Naive thymus-derived CD8-positive, alpha-beta T cell (primary cell): ENCODE data around the gene FLNB. TPM values are rescaled to one million over a fixed set of nuclear protein-coding genes. Genes with fewer than 3 reads are reported as not detected.

Source experiments
- ATAC-seq, 2 donors: fragments of 150-1000 bp; cut with Tn5 transposase in 1 of 2; sonication (Bioruptor Pico), chemical (Tn5 transposase) in 1 of 2; 1 replicate in 1 of 2; 2 replicates in 1 of 2; pipeline ENCODE4 v1.10.0; 2021; ENCODE audit warnings: mild to moderate bottlenecking in 2 of 2, moderate library complexity in 2 of 2
- POLR2A ChIA-PET: fragments of 350-600 bp; sonication (Branson Sonifier 250); formaldehyde crosslinking; loops from one replicate; lab custom pipeline; 2021; ENCODE audit warnings: antibody characterized with exemption; lab: Charles Lee
- DNase-seq, 10 donors: peaks; one replicate each; pipeline versions ENCODE4 v3.0.0 to v3.0.0-alpha.2; 2020 to 2022
- H3K27ac Mint-ChIP-seq, 10 donors: one replicate each; pipeline ENCODE4 v1.8.0; 2020 to 2022; ENCODE audit warnings: mild to moderate bottlenecking in 10 of 10, mixed read lengths in 10 of 10, moderate library complexity in 4 of 10, inconsistent platforms in 1 of 10
- H3K27me3 Mint-ChIP-seq, 5 donors: one replicate each; pipeline ENCODE4 v1.8.0; 2021 to 2022; ENCODE audit warnings: mixed read lengths in 5 of 5
- H3K36me3 Mint-ChIP-seq, 3 donors: one replicate each; pipeline ENCODE4 v1.8.0; 2020 to 2022; ENCODE audit warnings: mixed read lengths in 3 of 3, mild to moderate bottlenecking in 2 of 3, inconsistent platforms in 1 of 3
- H3K4me1 Mint-ChIP-seq, 4 donors: one replicate each; pipeline ENCODE4 v1.8.0; 2021 to 2022; ENCODE audit warnings: mixed read lengths in 4 of 4
- H3K4me3 Mint-ChIP-seq, 10 donors: one replicate each; pipeline ENCODE4 v1.8.0; 2020 to 2022; ENCODE audit warnings: mild to moderate bottlenecking in 10 of 10, mixed read lengths in 10 of 10, moderate library complexity in 6 of 10, inconsistent platforms in 1 of 10
- H3K9me3 Mint-ChIP-seq, 9 donors: one replicate each; pipeline ENCODE4 v1.8.0; 2020 to 2022; ENCODE audit warnings: mixed read lengths in 9 of 9, mild to moderate bottlenecking in 3 of 9, inconsistent platforms in 1 of 9, moderate library complexity in 1 of 9
- polyA plus RNA-seq, 3 donors: library from polyadenylated mRNA; unstranded; fragments of 300-500 nt; fragmentation: Illumina TruSeq; gene quantifications; one replicate each; pipeline ENCODE4 v1.2.3, GENCODE V29; 2021
- total RNA-seq, 8 experiments: library from RNA in 2 of 8; stranded (reverse) in 2 of 8; gene quantifications; one replicate each; pipeline ENCODE4 v1.2.3 and lab custom pipeline; 2021 to 2026

FLNB gene, protein sequence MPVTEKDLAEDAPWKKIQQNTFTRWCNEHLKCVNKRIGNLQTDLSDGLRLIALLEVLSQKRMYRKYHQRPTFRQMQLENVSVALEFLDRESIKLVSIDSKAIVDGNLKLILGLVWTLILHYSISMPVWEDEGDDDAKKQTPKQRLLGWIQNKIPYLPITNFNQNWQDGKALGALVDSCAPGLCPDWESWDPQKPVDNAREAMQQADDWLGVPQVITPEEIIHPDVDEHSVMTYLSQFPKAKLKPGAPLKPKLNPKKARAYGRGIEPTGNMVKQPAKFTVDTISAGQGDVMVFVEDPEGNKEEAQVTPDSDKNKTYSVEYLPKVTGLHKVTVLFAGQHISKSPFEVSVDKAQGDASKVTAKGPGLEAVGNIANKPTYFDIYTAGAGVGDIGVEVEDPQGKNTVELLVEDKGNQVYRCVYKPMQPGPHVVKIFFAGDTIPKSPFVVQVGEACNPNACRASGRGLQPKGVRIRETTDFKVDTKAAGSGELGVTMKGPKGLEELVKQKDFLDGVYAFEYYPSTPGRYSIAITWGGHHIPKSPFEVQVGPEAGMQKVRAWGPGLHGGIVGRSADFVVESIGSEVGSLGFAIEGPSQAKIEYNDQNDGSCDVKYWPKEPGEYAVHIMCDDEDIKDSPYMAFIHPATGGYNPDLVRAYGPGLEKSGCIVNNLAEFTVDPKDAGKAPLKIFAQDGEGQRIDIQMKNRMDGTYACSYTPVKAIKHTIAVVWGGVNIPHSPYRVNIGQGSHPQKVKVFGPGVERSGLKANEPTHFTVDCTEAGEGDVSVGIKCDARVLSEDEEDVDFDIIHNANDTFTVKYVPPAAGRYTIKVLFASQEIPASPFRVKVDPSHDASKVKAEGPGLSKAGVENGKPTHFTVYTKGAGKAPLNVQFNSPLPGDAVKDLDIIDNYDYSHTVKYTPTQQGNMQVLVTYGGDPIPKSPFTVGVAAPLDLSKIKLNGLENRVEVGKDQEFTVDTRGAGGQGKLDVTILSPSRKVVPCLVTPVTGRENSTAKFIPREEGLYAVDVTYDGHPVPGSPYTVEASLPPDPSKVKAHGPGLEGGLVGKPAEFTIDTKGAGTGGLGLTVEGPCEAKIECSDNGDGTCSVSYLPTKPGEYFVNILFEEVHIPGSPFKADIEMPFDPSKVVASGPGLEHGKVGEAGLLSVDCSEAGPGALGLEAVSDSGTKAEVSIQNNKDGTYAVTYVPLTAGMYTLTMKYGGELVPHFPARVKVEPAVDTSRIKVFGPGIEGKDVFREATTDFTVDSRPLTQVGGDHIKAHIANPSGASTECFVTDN (N-terminal part only)
- total RNA-seq (10 to 100 TPM; 75.2 to 76.7 TPM), polyA plus RNA-seq (10 to 100 TPM; 11.8 to 32.2 (median 24.4) TPM), total RNA-seq (lab: John Stamatoyannopoulos, UW) (117 to 422 (median 194) reads per million in 6 experiments)

DNA sequence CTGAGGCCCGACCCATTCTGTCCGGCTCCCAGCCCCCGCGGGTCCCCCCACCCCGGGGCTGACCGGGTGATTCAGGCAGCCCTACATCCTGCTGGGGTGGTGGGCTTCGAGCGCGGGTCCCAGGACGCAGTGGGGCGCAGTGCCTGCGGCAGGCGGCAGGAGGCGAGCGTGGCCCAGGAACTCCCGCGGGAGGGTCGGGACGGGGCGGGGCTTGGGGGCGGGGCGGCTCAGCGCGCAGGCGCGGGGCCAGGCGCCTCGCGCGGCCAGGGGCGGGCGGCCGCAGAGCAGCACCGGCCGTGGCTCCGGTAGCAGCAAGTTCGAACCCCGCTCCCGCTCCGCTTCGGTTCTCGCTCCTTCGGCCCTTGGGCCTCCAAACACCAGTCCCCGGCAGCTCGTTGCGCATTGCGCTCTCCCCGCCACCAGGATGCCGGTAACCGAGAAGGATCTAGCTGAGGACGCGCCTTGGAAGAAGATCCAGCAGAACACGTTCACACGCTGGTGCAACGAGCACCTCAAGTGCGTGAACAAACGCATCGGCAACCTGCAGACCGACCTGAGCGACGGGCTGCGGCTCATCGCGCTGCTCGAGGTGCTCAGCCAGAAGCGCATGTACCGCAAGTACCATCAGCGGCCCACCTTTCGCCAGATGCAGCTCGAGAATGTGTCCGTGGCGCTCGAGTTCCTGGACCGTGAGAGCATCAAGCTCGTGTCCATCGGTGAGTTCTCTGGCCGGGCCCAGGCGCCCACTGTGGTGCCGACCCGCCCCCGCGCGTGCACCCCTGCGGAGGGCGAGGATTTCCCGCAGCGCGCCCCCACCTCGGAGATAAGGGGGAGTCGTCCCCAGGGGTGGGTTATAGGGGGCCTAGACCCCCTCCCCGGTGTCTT lies at the start of gene FLNB:
Gene FLNB, plus strand, starts transcription at position 282 of the 885 bp plus-strand sequence. Its CDS starts 143 bp downstream, at position 425.
- POLR2A ChIA-PET, result interaction anchor here (0.6 to 3.0 kb wide), 13 partner anchors 72 to 298 kb away, joined by 3 to 24 read pairs (median 4); partner anchors contain the start of genes HTD2 and RPP14

DNA sequence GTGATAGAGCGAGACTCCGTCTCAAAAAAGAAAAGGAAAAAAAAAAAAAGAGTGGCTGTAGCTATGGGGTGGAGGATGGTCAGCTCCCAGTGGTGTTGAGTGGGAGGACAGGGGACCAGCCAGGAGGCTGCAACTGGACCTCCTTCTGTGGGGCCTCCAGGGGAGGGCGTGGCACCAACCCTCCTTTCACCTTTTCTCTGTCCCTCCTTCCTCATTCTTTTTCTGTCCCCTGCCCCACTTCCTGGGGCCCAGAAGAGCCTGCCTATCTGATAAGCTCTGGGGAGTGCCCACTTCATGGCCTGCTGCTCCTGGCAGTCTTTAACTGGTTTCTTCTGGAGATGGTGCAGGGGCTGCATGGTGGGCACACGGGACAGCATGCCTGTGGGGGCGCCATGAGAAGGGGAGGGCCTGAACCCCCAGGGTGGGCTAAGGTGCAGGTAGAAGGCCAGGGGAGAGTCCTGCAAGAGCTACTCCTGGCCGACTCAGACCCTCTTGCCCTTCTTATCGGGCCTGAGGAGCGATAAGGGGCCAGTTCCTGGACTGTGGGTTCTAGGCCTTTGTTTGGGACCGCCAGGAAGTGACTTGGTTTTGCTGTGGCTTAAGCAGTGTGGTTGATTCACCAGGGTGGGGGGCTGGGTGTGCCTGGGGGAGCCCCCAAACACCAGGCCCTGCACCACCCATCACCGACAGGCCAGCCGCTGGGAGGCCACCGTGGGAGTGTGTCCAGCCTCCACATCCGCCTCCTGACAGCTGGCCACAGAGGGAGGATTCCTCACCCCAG lies 49.4 kb upstream of the FLNB start:
- peaks cover 0 to 3% (median 0%) of the 10 kb centered on the region in 3 donors for H3K36me3 Mint-ChIP-seq
- no peak for ATAC-seq
- POLR2A ChIA-PET, result no interaction called here
- DNase-seq, result no peak
- peaks cover 5 to 20% (median 15%) of the 10 kb centered on the region in 4 donors for H3K4me1 Mint-ChIP-seq
- no peak overlapping the region for H3K27ac Mint-ChIP-seq
- H3K9me3 Mint-ChIP-seq, result no peaks in the 10 kb centered on the region
- H3K4me3 Mint-ChIP-seq, result peak overlapping the region in 4 of 10 donors; percentile 3 to 34 (median 26)
- H3K27me3 Mint-ChIP-seq, result no peaks in the 10 kb centered on the region

More for the DNA sequence above, at the start of gene FLNB:
- Mint-ChIP-seq H3K4me1 (peaks cover 19 to 44% (median 38%) of the 10 kb centered on the region in 4 donors), H3K27me3 (no peaks in the 10 kb centered on the region), H3K4me3 (peak within 1 kb of the TSS; percentile 84 to 96 (median 90)), H3K27ac (peak within 1 kb of the TSS; percentile 34 to 94 (median 89)), H3K9me3 (no peaks in the 10 kb centered on the region), H3K36me3 (peaks cover 0 to 2% (median 0%) of the 10 kb centered on the region in 3 donors)
- DNase-seq (peak; percentile 69 to 89 (median 80)), ATAC-seq (peak; percentile 72 to 73)

DNA sequence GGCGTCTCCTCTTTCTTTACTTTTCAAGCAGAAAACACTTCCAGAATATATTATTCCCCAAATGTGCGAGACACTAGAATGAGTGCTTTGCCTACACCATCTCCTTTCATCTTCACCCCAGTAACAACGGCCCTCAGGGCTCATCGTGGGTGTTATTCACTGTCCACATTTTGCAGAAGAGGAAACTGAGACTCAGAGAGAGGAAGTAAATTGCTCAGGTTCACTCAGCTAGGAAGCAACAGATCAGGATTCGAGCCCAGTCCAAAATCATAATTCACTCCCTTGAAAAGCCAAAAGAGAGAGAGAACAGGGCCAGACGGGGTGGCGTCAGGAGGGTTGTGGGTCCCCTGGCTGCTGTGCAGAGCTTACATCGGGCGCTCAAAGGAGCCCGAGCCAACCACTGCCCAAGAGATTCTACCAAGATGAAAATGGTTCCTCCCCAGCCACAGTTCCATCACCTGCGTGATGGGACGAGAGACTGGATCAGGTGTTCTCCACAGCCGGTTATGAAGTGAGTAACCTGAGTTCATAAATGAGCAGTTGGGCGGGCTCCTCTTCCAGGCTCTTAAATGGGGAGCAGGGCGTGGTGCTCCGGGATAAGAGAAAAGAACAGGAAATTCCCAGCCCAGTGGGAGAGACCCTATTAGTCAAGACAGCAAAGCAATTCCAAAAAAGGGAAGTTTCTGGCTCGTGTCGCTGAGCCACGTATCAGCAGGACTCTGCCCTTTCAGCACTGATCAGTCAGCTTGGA lies 48.6 kb upstream of the FLNB start:
- Mint-ChIP-seq H3K27me3 (no peaks in the 10 kb centered on the region), H3K36me3 (peaks cover 0 to 3% (median 0%) of the 10 kb centered on the region in 3 donors), H3K27ac (peak overlapping the region in 1 of 10 donors; percentile 42), H3K9me3 (no peaks in the 10 kb centered on the region), H3K4me3 (peak overlapping the region in 3 of 10 donors; percentile 3 to 31 (median 17)), H3K4me1 (peaks cover 5 to 20% (median 15%) of the 10 kb centered on the region in 4 donors)
- DNase-seq (no peak), ATAC-seq (no peak)
- POLR2A ChIA-PET, result no interaction called here

DNA sequence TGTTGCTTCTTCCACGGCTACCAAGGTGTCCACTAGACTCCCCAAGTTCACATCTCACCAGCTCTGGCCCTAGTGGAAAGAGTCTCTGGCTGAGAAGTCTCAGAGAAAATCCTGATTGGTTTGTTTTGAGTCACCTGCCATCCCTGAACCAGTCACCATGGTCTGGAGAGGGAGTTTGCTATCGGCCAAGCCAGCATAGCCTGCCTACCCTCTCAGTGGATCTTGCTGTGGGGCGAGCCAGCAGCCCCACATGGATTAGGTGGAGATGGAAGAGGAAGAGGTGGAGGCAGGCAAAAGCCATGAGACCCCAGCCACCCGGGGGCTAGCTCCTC lies 48.1 kb upstream of the FLNB start:
- POLR2A ChIA-PET, result no interaction called here
- no peak for DNase-seq
- Mint-ChIP-seq H3K36me3 (peaks cover 0 to 3% (median 0%) of the 10 kb centered on the region in 3 donors), H3K27me3 (no peaks in the 10 kb centered on the region), H3K9me3 (no peaks in the 10 kb centered on the region), H3K4me1 (peaks cover 5 to 20% (median 15%) of the 10 kb centered on the region in 4 donors), H3K4me3 (no peak overlapping the region), H3K27ac (peak overlapping the region in 1 of 10 donors; percentile 35)
- ATAC-seq, result no peak

DNA sequence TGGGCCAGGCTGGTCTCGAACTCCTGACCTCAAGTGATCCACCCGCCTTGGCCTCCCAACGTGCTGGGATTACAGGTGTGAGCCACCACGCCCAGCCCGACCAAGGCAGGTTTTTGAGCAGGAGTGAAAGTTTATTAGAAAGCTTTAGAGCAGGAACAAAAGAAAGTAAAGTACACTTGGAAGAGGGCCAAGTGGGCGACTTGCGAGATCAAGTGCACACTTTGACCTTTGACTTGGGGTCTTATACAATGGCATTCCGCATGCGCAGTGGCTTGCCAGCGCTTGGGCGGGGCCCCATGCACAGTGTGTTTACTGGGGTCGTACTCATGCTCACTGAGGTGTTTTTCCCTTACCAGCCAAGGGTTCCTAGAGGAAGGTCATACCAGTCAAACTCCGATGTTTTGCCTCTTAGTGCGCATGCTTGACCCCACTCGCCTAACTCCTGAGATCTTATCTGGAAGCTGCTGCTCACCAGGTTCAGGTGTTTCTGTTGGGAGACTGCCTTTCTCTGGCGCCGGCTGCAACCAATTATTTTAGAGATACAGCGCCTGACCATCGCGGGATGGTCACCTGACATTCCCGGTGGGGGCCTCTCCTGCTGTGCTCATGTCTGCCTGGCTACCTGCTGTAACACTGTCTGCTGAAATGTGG lies 46.9 kb upstream of the FLNB start:
- ATAC-seq (no peak), DNase-seq (no peak)
- no peak overlapping the region for H3K27ac Mint-ChIP-seq
- H3K4me3 Mint-ChIP-seq, result no peak overlapping the region
- no peaks in the 10 kb centered on the region for H3K27me3 Mint-ChIP-seq
- POLR2A ChIA-PET, result no interaction called here
- H3K36me3 Mint-ChIP-seq, result peaks cover 0 to 3% (median 0%) of the 10 kb centered on the region in 3 donors
- H3K9me3 Mint-ChIP-seq, result peaks cover 0 to 2% (median 0%) of the 10 kb centered on the region in 9 donors
- H3K4me1 Mint-ChIP-seq, result peaks cover 5 to 20% (median 15%) of the 10 kb centered on the region in 4 donors

DNA sequence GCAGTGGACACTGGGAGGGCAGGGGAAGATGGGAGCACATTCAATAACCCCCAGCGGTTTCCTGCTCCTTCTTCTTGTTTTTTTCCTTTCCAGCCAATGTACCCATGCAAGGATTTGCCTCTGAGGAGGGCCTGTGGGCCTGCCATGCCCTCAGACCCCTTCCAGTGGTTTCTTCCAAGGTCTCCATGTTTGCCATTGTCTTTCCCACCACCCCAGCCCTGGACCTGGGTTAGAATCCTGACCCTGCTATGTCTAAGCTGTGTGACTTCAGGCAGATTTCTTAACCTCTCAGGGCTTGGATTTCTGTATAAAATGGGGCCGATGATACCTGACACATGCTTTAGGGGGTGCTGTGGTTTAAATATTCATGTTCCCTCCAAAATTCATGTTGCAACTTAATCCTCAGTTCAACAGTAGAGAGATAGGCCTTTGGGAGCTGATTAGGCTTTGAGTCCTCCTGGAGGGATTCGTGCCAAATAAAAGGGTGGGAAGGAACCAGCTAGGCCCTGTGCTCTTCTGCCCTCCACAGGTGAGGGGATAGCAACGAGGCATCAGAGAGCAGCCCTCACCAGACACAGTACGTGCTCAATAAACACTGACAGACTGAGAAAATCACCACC lies 46.3 kb upstream of the FLNB start:
- H3K4me1 Mint-ChIP-seq, result peaks cover 5 to 20% (median 18%) of the 10 kb centered on the region in 4 donors
- H3K36me3 Mint-ChIP-seq, result peaks cover 0 to 3% (median 0%) of the 10 kb centered on the region in 3 donors
- H3K27me3 Mint-ChIP-seq, result no peaks in the 10 kb centered on the region
- peaks cover 0 to 3% (median 0%) of the 10 kb centered on the region in 9 donors for H3K9me3 Mint-ChIP-seq
- H3K27ac Mint-ChIP-seq, result peak overlapping the region in 1 of 10 donors; percentile 15
- DNase-seq (no peak), ATAC-seq (no peak)
- H3K4me3 Mint-ChIP-seq, result no peak overlapping the region
- POLR2A ChIA-PET, result interaction anchor here (0.5 kb wide), 1 partner anchor 12 kb away, joined by 4 read pairs; no protein-coding TSS in a partner anchor

DNA sequence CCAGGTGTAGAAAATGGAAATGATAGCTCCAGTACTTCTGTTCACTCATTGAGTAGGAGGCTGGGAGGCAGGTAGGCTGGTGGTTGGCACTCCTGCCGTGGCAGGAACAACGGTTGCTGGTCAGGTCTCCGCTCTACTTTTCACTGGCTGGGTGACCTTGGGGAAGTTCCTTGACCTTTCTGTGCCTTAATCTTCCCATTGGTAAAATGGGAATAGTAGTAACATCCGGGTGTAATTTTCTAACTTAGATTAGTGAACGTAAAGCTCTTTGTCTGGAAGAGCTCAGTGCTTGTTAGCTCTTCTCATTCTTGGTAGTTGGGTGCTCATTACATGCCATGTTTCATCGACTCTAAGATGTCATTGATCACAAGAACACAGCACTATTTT lies 45.8 kb upstream of the FLNB start:
- POLR2A ChIA-PET, result interaction anchor here (0.5 to 0.6 kb wide), 2 partner anchors 12 to 245 kb away, joined by 4 read pairs; no protein-coding TSS in a partner anchor
- peaks cover 0 to 6% (median 4%) of the 10 kb centered on the region in 3 donors for H3K36me3 Mint-ChIP-seq
- H3K4me1 Mint-ChIP-seq, result peaks cover 5 to 25% (median 23%) of the 10 kb centered on the region in 4 donors
- H3K4me3 Mint-ChIP-seq, result no peak overlapping the region
- H3K9me3 Mint-ChIP-seq, result peaks cover 0 to 7% (median 0%) of the 10 kb centered on the region in 9 donors
- DNase-seq (no peak), ATAC-seq (no peak)
- H3K27me3 Mint-ChIP-seq, result no peaks in the 10 kb centered on the region
- no peak overlapping the region for H3K27ac Mint-ChIP-seq

DNA sequence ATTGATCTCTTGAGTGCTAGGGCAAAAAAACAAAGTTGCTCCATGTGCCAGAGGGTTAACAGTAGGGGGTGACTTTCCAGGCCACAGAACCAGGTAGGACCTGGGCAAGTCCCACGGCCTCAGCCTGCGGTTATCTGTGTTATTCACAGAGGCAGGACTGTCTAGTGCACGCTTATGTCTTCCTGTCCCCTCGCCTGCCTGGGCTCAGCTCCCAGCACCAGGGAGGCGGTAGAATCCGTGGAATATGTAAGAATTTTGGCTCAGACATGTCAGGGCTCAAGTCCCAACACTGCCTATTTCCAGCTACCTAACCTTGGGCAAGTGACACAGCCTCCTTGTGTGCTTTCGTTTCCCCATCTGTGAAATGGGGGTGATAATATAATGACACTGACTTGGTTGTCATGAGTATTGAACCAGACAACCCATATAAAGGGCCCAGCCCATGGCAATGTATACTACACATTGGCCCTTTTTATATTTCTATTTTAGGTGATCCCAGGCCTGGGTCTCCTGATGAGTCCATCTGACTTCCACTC lies 44.3 kb upstream of the FLNB start:
- POLR2A ChIA-PET, result no interaction called here
- H3K36me3 Mint-ChIP-seq, result peaks cover 0 to 5% (median 3%) of the 10 kb centered on the region in 3 donors

DNA sequence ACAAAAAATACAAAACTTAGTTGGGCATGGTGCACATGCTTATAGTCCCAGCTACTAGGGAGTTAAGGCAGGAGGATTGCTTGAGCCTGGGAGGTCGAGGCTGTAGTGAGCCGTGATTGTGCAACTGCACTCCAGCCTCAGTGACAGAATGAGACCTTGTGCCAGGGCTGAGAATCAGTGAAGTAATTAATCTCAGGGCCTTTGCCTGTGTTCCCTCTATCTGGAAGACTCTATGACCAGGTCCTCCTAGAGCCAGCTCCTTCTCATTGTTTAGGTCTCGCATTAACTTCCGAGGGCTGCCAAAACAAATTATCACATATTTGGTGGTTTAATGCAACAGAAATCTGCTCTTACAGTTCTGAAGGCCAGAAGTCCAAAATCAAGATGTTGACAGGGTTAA lies 41.4 kb upstream of the FLNB start:
- POLR2A ChIA-PET, result no interaction called here
- peaks cover 0 to 1% (median 0%) of the 10 kb centered on the region in 5 donors for H3K27me3 Mint-ChIP-seq
- DNase-seq (no peak), ATAC-seq (no peak)
- peaks cover 0 to 12% (median 0%) of the 10 kb centered on the region in 9 donors for H3K9me3 Mint-ChIP-seq
- H3K27ac Mint-ChIP-seq, result no peak overlapping the region
- no peak overlapping the region for H3K4me3 Mint-ChIP-seq
- peaks cover 5 to 23% (median 14%) of the 10 kb centered on the region in 4 donors for H3K4me1 Mint-ChIP-seq
- peaks cover 0 to 5% (median 3%) of the 10 kb centered on the region in 3 donors for H3K36me3 Mint-ChIP-seq

More for the DNA sequence above, 44.3 kb upstream of the FLNB start:
- ATAC-seq, result no peak
- no peak for DNase-seq
- Mint-ChIP-seq H3K9me3 (peaks cover 0 to 12% (median 0%) of the 10 kb centered on the region in 9 donors), H3K4me1 (peaks cover 6 to 29% (median 22%) of the 10 kb centered on the region in 4 donors), H3K4me3 (no peak overlapping the region), H3K27me3 (no peaks in the 10 kb centered on the region), H3K27ac (peak overlapping the region in 1 of 10 donors; percentile 74)
